Daoy (cell line): Measurements from ENCODE around the gene SPON1. TPM values are rescaled to one million over a fixed set of nuclear protein-coding genes. Genes with fewer than 3 reads are reported as not detected.

Experiments used
- DNase-seq: peaks from one replicate; pipeline ENCODE4 v3.0.0-alpha.2; 2015; ENCODE audit warnings: low read depth
- total RNA-seq: library from RNA; depleted of rRNA; stranded (reverse); fragments of >200 nt; shearing (Covaris generic); gene quantifications from 2 replicates; pipeline ENCODE4 v1.2.3, GENCODE V29; 2014

Gene SPON1
- total RNA-seq, 1 experiment from 2014 or later: 0.11 TPM

DNA sequence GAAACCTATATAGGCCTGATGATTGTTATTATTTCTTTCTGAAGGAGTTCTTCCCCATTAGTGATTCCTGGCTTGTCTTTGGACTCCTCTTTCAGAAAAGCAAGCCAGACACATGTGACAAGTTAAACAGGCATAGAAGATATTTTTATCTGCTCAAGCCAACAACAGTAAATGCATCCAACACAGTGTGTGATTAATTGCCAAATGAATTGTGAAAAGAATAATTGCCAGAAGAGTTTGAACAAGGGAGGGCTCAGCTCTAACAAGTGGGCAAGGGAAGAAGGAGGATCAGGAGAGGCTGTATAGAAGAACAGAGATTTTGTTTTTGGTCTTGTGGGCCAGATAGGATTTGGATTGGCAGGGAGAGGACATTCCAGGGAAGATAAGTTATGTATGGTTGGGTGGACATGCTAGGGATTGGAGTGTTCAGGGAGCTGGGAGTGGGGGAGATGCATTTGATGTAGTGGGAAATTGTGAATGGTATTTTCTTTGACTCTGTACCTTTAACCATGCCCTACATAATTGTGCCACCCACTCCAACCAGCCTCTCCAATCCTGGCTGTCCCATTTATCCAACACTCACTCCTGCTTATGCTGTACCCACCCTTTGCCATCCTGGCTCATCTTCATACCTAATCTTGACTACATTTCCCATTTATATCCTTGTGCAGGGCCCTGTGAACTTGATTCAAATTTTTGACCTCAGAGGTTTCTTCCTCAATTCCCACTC lies 223.7 kb downstream of the SPON1 start:
- no peak for DNase-seq

DNA sequence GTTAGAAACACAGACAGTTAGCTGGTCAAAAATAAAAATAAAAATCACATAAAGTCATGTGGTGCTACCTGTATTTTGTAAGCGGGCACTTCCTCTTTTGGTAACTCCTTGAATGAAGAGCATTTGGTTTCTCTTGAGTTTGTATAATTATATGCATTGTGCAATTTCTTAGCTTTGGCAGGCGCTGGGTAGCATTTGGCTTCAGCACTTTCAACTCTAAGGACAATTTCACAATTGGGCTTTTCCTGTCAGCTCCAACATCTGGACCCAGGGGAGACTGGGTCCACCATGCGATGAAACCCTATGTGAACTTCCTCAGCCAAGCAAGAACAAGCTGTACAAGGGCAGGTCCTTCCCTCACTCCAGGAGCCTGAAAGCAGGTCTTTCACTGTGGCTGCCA lies 227.4 kb downstream of the SPON1 start:
- DNase-seq: no peak

DNA sequence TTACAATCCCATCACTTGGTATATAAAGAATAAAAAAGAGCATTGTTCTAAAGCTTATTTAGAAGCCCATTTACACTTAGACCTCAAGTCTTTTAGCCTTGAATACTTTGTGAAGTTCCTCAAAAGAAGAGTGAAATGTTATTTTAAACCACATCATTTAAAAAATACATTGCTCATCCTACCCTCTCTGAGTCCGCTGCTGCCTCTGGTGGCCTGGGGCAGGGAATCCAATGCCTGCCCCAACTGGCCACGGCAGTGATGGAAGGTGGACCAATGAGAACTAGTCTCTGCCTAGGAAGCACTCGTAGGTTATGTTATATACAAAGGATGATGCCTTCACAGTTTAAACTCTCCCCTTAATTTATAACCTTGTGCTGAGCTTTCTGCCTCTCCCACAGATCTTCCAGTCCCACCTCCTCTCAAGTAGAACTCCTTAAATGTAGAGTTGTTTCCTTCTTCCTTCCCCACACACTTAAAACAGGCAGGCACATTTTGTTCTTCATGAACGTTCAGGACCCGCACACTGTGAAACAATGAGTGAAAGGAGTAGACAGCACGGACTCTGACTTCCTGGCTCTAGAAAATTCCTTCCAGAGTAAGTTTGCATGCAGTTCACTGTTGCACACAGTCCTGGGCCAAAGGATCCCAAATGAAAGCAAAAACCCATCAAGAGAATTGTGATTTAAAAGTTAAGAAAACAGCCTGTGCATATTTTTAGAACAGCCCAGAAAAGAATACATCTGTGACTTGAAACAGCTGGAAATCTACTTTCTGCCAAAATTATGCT lies 228.7 kb downstream of the SPON1 start:
- no peak for DNase-seq

DNA sequence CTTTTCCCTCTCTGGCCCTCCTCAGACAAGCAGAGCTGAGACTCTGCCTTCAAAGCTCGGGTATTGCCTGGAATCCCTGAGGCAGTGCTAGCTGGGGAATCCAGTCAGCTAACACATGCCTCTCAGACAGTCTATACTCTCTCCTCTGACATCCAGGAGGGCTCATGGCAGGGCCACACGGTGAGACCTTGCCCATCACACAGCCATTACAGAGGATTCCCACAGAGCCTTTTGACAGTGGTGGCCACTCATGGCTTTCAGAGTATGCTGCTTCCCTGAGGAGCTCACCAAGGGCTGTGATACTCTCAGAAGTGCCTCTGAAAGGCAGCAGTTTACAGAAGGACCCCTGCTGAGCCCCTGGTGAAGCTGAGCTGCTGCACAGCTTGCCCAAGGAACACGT lies 231.1 kb downstream of the SPON1 start:
- DNase-seq: no peak

DNA sequence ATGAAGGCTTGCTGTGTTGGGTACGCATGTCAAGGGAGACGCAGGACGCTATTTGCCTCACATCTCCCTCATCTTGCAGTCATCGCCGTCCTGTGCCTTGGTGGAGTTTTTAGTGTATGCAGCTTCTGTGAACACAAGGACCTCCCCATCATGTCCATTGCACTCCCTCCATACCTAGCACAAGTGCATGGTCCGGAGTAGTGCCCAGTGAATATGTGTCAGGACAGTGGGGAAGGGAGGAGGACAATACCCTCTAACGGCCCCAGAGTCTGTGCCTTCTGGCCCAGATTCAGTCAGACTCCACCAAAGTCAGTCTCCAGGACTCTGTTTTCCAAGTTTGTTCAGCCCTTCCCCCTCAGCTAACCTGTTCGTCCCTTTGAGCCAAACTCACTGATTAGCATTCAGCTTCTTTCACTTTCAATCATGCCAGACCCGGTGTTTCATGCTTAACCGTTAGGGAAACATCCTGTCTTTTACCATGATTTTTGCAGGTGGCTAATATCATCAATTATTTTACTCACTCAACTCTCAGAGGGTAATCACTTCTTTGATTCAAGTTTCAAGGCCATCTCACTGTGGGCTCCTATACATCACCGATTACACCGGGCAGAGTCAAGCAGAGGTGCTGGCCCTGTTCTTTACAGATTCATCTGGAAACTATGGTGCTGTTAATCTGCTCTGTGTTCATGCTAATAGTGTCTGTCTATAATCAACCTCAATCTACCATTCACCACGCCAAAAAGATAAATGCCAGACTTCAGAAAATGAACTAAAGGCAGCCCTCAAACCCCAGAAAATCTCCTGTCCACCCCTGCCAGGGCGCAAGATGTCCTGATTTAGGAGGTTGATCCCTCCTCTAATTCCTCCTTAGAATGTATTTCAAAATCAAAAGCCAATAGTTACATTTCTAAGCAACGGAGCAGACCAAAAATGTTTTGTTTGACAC lies 240.0 kb downstream of the SPON1 start:
- DNase-seq: no peak

DNA sequence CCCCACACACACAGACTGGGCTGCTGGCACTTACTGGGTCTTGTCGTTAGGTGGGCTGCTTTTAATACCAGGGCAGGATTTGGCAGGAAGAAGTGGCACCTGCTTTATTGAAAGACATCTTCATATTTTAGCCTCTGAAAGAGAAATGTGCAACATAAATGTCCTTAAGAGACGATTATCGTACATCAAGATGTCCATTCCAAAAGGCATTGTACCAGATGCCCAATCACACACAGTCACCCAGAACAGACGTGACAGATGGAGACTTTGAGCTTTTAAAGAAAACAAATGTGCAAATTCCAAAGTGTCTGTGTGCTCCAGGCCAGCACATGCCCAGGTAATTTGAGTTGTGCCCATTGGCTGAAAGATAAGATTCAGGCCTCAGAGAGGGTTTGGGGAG lies 240.8 kb downstream of the SPON1 start:
- DNase-seq: no peak

DNA sequence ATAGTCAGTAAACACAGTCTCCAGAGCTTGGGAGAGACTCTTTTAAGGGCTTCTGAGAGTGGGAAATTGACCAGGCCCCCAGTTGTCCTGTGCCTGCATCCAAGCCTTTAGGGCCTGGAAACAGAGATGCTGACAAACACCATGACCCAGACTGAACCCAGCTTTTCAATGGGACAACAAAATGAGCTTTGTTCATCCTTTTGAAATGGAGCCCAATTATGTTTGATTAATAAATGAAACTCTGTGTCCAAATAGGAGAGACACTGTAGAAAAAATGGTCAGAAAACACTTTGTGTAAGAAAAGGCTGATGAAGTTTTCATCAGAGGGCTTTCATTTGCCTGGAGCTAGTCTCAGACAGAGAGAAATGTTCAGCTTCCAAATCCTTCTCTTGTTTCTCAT lies 250.5 kb downstream of the SPON1 start:
- no peak for DNase-seq

DNA sequence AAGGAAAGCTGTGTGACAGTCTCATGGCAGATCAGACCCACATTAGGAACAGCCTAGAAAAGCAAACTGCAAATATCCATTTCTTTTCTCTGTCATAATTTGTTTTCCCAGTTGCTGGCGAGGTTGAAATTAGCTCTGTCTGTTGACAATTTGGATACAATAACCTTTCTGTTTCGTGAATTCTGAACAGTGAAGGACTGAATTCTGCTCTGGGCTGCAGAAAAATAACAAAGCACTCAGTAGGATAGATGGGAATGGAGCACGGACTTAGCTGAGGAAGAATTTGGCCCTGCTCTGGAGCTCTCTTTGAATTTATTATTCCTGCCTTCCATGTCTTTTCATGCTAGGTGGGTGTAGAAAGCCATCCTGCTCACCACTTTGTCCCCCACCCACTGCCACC lies 256.2 kb downstream of the SPON1 start:
- DNase-seq: no peak

DNA sequence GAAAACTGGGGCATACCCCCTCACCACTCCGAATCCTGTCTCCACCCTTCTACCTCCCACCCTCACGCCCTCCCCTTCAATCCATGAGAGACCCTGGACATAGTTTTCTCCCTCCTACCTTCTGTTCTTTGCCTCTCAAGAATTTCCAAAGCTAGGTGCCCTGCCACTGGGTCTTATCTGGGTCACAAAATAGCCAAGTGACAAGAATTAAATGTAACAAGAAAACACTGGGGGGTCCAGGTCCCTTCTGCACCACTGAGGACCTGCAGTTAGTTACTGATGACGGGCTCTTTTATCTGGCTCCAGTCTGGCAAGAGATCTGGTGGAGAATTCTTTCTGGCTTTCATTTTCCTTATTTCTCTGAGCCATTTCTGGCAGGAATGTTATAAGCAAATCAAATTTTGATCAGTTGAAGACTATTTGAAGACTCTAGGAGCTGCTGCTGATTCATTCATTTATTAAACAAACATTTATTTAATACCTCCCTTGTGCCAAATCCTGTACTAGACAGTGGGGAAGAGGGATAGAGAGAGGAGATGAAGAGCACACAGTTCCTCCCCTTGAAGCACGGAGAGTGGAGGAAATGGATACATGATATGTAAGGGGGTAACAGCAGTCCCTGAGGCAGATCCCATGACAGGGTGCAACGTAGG lies 261.2 kb downstream of the SPON1 start:
- no peak for DNase-seq

DNA sequence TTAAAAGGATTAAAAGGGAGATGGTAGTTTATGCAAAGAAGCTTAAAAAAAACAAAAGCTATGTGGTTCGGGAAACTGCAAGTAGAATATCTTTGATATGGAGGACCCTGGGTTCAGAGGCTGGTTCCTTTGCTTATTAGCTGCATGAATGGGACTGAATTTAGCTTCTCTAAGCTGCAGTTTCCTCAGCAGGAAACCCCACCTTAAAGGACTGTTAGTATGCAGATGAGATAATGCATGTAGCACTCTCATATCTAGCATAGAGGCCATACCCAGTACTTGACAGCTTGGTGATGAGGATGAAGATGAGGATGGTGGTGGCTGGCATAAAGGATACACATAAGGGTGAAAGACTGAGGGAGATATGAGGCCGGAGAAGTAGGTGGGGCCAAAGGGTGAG lies 261.9 kb downstream of the SPON1 start:
- DNase-seq: no peak

DNA sequence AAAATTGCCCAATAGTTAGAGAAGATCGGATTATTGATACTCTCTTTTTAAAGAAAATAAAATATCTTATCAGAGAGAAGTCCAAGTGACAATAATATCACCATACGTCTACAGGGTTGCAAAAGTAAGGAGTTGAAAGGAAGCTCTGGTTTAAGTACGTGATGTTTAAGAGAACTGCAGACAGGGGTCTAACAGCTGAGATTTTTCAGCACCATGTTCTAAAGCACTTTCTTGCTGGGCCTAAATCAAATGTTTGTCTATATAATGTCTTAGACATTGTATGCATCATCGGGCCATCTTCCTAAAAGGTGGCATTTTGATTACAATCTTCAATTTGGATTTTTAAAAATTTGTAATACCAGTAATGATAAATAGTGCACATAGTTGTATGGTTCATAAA lies 263.1 kb downstream of the SPON1 start:
- DNase-seq: no peak

DNA sequence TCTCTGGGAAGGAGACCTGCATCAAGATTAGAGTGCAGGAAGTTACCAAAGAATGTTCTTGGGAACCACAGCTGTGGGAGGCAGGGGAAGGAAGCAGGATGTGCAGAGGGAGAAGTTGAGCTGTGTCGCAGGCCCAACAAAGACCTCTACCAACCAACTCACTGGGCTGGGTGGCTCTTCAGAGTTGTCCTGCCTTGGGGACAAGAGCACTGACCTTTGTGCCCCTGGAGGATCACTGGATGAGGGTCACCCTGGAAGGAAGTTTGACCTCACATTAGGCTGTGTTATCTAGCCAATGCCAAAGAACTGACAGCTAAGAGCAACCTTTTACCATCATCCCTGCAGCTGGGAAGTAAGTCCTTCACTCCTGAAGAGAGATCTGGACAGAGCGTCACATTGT lies 265.8 kb downstream of the SPON1 start:
- no peak for DNase-seq

DNA sequence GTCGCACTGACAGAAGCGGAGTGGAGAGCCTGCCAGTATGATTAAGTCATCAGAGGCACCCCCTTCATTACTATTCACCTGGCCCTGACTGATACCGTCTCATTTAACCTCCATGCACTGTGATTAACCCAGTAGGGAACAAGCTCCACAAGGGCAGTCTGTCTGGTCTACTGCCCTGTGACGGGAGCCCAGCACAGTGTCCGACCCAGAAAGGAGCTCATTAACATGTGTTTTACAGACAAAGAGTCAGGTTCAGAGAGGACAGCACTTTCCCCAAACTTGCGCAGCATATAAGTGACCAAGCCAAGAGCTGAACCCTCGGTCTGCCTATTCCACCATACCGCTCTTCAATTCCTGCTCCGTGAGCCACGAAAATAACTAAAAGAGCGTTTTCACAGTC lies 266.9 kb downstream of the SPON1 start:
- no peak for DNase-seq

DNA sequence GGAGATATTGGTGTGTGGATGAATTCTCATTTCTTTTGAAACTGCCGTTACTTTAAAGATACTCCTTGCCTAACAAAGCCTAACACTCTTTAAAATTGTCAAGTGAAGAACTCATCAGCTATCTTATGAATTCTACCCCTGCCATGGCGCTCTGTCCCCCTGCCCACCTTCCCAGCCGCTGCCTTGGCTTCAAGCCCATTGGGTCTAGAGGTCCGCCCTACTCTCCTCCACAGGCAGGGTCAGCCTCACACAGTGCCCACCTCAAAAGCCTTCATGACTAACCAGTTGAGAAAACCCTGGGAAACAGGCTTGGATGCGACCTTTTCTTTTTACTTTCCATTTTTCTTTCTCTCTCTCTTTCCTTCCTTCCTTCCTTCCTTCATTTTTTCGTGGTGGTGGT lies 267.9 kb downstream of the SPON1 start:
- DNase-seq: no peak

DNA sequence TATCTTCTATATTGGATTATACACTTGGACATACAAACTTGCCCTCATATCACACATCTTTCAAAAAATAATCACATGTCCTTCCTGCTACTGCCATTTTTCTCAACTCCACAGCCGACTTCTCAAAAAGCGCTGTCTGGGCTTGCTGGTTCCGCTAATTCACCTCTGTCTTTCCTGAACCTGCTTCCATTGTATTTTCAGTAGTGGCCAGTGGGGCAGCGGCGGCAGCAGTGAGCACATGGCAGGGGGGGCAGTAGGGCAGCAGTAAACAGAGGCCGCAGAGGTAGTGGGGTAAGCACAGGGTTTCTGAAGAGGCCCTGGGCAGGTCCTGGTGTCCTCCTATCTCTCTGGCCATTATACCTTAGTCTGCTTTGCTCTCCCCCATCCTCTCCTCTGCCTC lies 270.1 kb downstream of the SPON1 start:
- peak; percentile 27 for DNase-seq

DNA sequence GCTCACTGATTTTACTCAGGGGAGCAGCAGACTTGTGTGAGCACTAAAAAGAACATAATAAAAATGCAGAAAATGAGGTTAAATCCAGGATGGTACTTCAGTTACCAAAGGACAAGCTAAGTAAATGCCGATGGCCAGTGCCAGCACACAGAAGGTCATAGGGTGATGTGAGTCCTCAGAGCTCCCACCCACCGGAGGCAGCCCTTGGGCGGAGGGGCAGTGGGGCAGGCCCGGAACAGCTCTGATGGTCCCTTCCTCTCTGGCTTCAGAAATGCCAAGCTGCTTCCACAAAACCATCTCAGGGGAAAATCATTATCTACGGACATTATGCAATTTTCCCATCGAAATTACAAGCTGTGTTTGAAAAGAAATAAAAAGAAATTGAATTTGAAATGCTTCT lies 271.9 kb downstream of the SPON1 start:
- no peak for DNase-seq

DNA sequence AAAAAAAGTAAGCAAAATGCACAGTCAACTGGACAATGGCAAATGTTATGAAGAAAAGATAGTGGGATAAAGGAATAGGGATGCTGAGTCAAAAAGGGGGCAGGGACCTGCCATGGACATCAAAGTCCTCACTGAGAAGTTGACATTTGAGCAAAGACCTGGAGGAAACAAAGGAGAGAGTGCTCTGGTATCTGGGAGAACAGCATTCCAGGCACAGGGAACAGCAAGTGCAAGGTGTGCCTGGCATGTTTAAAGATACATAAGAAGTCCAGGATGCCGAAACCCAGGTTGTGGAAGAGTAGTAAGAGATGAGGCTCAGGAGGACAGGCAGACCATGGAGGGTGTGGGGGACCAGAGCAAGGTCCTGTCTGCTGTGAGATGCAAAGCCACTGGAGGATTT lies 273.2 kb downstream of the SPON1 start:
- DNase-seq: no peak

DNA sequence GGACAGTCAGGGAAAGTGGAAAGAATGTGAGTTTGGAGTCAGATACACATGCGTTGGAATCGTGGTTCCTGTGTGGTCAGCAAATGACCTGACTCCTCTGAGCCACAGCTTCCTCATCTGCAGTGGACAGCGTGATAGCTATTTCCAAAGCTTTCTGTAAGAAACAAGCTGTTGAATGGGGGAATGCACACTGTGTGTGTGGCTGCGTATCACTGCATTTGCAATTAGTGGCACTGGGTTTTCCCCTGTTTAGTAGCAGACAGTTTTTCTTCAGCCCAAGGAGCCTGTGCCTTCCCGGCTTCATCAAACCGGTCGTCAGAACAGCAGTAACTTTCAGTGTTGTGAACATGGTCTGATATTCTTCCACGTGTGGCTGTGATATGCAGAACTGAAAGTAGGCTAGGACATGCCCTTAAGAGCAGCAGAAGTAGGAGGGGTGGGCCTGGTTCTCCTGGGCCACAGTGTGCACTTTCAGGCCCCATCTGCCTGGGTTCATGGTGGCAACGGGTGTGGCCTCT lies 275.0 kb downstream of the SPON1 start:
- no peak for DNase-seq

DNA sequence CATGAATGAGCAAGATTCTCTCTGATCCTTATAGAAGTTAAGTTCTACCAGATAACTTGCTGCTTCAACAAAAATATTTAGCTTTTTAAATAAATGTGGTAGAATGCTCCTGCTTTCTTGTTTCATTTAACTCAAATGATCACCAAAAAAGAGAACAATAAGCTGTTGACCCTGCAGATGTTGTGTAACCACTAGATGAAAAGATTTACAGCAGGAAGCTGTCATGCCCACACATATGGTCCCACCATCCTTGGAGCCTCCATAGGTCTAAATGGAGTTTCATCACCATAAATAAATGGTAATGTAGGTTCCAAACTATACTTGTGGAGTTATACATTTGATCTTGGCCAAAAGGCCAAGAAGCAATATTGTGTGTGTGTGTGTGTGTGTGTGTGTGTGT lies 277.7 kb downstream of the SPON1 start:
- DNase-seq: no peak

DNA sequence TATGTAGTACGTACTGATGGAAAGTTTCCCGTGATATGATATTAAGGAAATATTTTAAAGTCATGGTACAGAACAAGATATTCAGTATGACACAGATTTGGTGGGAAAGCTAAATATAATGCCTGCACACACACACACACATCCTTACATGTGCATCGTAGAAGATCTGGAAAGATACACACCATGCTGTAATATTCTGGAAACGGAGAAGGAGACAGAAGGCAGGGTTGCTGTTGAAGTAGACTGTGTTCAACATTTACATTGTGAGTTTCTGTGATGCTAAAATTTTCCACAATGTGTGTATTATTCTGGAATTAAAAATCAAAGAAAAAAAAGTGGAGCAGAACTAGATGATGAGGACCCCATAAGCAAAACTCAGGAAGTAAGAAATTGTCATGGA lies 278.4 kb downstream of the SPON1 start:
- no peak for DNase-seq

DNA sequence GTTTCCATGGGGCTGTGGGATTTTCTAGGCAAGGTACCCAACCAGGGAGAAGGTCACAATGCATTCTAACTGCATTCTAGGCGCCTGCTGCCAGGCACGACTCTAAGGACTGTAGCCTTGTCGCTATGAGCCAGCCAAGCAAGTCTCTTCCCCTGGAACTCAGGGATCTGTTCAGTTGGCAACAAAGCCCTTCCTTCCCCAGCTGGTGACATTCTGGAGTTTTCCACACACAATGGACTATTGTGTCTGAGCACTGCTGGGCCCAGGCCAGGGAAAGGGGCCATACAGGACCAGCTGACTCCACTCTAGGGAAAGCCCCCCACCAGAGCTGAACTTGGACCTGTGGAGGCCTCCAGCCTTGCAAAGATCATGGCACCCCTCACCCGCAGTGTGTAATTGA lies 279.7 kb downstream of the SPON1 start:
- no peak for DNase-seq

DNA sequence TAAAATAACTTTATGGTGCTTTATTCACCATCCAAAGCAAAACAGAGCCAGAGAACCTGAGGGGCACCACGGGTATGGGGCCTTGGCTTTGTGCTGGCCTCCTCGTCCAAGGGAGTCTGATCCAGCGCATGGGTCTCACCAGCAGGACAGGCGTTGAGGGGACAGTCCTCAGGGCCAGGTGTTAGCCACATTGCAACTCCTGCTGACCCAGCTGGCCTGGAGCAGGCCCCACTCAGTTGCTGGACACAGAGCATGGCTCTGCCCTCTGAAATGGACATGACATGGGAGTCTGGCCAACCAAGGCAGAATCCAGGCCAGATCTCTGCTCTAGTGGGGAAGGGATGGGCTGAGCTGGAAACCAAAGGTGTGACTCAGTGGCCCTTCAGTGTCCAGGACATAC lies 280.2 kb downstream of the SPON1 start:
- no peak for DNase-seq
